HUES48 (cell line): ENCODE results near the gene UCN2.

Experiments used
- H3K27ac ChIP-seq: one replicate; pipeline ENCODE4 v1.7.0; 2013; ENCODE audit warnings: low read depth, low read length, inconsistent platforms
- H3K27me3 ChIP-seq: 2 replicates; pipeline ENCODE4 v1.6.1; 2013; ENCODE audit warnings: mild to moderate bottlenecking, low read length; ENCODE audit not compliant: control insufficient read depth, insufficient read depth
- H3K36me3 ChIP-seq: 2 replicates; pipeline ENCODE4 v1.6.1; 2013; ENCODE audit warnings: low read length; ENCODE audit not compliant: control insufficient read depth, insufficient read depth
- H3K4me1 ChIP-seq: 2 replicates; pipeline ENCODE4 v1.6.1; 2013; ENCODE audit warnings: mild to moderate bottlenecking, low read length; ENCODE audit not compliant: control insufficient read depth, insufficient read depth
- H3K4me3 ChIP-seq: 2 replicates; pipeline ENCODE4 v1.5.1; 2013; ENCODE audit warnings: mild to moderate bottlenecking, low read depth, low read length
- H3K9ac ChIP-seq: 2 replicates; pipeline ENCODE4 v1.6.1; 2013; ENCODE audit warnings: mild to moderate bottlenecking, low read depth, low read length, moderate library complexity
- H3K9me3 ChIP-seq: 2 replicates; pipeline ENCODE4 v1.6.1; 2013; ENCODE audit warnings: low read length; ENCODE audit not compliant: control insufficient read depth, insufficient read depth

Gene UCN2

GRCh38 chr3:48516571-48516970, 47.0 kb downstream of the UCN2 start:
- Histone ChIP-seq H3K9ac (no peak overlapping the region), H3K9me3 (no peaks in the 10 kb centered on the region), H3K36me3 (peaks cover 17% of the 10 kb centered on the region), H3K4me1 (no peaks in the 10 kb centered on the region), H3K27ac (no peak overlapping the region), H3K27me3 (no peaks in the 10 kb centered on the region), H3K4me3 (no peak overlapping the region)

- no peaks in the 10 kb centered on the region for H3K27me3 ChIP-seq
- peaks cover 9% of the 10 kb centered on the region; the same call in 1 of the 2 replicates for H3K36me3 ChIP-seq
- H3K4me3 ChIP-seq = no peak overlapping the region
- H3K4me1 ChIP-seq = peaks cover 2% of the 10 kb centered on the region; the same call in 1 of the 2 replicates
- no peaks in the 10 kb centered on the region for H3K9me3 ChIP-seq
- no peak overlapping the region for H3K27ac ChIP-seq
- no peak overlapping the region for H3K9ac ChIP-seq
Measured at GRCh38 chr3:48514431-48515227, 49.0 kb downstream of the UCN2 start.
